MM.1S (cell line): ENCODE data around the gene ADGRE1.

Source experiments
- CTCF ChIP-seq: fragments of 300-600 bp; sonication (generic); IDR thresholded peaks from 2 replicates; pipeline ENCODE4 v1.5.1; 2016; ENCODE audit warnings: antibody characterized with exemption, low read length, mixed read lengths
- EZH2phosphoT487 ChIP-seq: fragments of 300-600 bp; sonication (generic); IDR thresholded peaks from 2 replicates; pipeline ENCODE4 v1.6.1; 2018; ENCODE audit warnings: antibody characterized with exemption, low read length

GRCh38 chr19:6862673-6863078 is 24.7 kb upstream of the ADGRE1 start:
- TF ChIP-seq CTCF: peak; percentile 99
- TF ChIP-seq EZH2phosphoT487: no peak
